Neutrophil (primary cell): ENCODE results near the gene SLC26A6.

Experiments used
- H3K27ac ChIP-seq: fragments of 200-600 bp; sonication (generic); 2 replicates; pipeline ENCODE4 v1.5.1; 2016; ENCODE audit warnings: mild to moderate bottlenecking, moderate library complexity
- H3K27me3 ChIP-seq: fragments of 200-600 bp; sonication (generic); 2 replicates; pipeline ENCODE4 v1.6.0; 2016; ENCODE audit warnings: mild to moderate bottlenecking
- H3K36me3 ChIP-seq: fragments of 200-600 bp; sonication (generic); 2 replicates; pipeline ENCODE4 v1.5.1; 2017
- H3K4me1 ChIP-seq, 2 experiments: fragments of 200-600 bp in 1 of 2; sonication (generic) in 1 of 2; 1 replicate in 1 of 2; 2 replicates in 1 of 2; pipeline versions ENCODE4 v1.5.1 to v1.6.1; 2013 to 2016; ENCODE audit warnings: low read depth in 1 of 2, low read length in 1 of 2, mild to moderate bottlenecking in 1 of 2, moderate library complexity in 1 of 2; ENCODE audit not compliant: control insufficient read depth in 1 of 2, insufficient read depth in 1 of 2
- H3K4me3 ChIP-seq, 2 experiments: fragments of 200-600 bp in 1 of 2; sonication (generic) in 1 of 2; 1 replicate in 1 of 2; 2 replicates in 1 of 2; pipeline ENCODE4 v1.5.1; 2013 to 2016; ENCODE audit warnings: low read depth in 1 of 2, low read length in 1 of 2, mild to moderate bottlenecking in 1 of 2, moderate library complexity in 1 of 2
- H3K9me3 ChIP-seq: fragments of 200-600 bp; sonication (generic); 2 replicates; pipeline ENCODE4 v1.5.1; 2016
- CTCF ChIP-seq: fragments of 200-600 bp; sonication (generic); IDR thresholded peaks from 2 replicates; pipeline ENCODE4 v1.5.1; 2016; ENCODE audit warnings: antibody characterized with exemption

SLC26A6 gene

DNA sequence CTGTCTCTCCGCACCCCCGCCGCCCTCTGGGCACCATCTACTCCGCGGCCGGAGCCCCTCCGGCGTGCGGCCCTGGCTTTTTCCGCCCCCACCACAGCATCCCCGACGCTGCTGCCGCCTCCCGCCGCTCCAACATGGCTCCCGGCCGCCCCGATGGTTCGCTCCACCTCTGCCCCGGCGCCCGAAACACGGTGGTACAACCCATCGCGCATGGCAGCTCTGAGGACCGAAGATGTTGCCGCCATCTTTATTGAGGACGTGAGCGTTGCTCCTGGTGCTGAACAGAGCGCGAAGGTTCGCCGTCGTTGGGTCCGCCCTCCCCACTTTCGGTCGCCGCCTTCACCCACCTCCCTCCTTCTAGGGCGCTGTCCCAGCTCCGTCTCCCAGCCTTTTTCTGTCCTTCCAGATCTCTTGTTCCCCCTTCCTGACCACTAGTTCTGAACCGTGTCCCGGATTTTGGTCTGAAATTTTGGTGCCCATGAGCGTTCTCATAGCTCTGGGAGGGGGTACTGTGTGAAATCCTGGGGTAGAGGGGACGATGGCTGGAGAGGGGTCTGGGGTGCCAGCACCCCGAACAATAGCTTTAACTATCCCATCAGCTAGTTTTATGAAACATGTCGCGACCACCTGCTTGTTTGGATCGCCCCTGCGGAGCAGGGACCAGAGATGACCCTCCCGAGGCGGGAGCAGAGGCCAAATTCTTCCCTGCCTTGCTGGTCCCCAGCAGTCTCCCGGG, 27.7 kb upstream of the SLC26A6 start, which contains the start of gene CELSR3:
TSS of gene CELSR3 (minus strand) at position 134 of the 736 bp plus-strand sequence. CDS start 252 bp downstream, outside the sequence.
- TF ChIP-seq CTCF = no peak
- Histone ChIP-seq H3K4me1 (peaks cover 14 to 21% of the 10 kb centered on the region in 2 experiments), H3K36me3 (no peaks in the 10 kb centered on the region), H3K9me3 (no peaks in the 10 kb centered on the region), H3K4me3 (peak within 1 kb of the TSS; percentile 68 to 73), H3K27ac (no peak within 1 kb of the TSS), H3K27me3 (peaks cover 69% of the 10 kb centered on the region)

GRCh38 chr3:48662145-48662752, 27.0 kb upstream of the SLC26A6 start:
- Histone ChIP-seq H3K36me3 (no peaks in the 10 kb centered on the region), H3K27me3 (peaks cover 75% of the 10 kb centered on the region), H3K9me3 (no peaks in the 10 kb centered on the region), H3K4me1 (peaks cover 15 to 21% of the 10 kb centered on the region in 2 experiments), H3K4me3 (no peak overlapping the region), H3K27ac (no peak overlapping the region)
- no peak for TF ChIP-seq CTCF

- no peak for TF ChIP-seq CTCF
- Histone ChIP-seq H3K9me3 (no peaks in the 10 kb centered on the region), H3K4me3 (peak overlapping the region in 1 of 2 experiments; percentile 28), H3K27ac (no peak overlapping the region), H3K27me3 (peaks cover 82% of the 10 kb centered on the region), H3K4me1 (peaks cover 21 to 25% of the 10 kb centered on the region in 2 experiments), H3K36me3 (no peaks in the 10 kb centered on the region)
Observed at GRCh38 chr3:48661501-48662144, 26.4 kb upstream of the SLC26A6 start.

DNA sequence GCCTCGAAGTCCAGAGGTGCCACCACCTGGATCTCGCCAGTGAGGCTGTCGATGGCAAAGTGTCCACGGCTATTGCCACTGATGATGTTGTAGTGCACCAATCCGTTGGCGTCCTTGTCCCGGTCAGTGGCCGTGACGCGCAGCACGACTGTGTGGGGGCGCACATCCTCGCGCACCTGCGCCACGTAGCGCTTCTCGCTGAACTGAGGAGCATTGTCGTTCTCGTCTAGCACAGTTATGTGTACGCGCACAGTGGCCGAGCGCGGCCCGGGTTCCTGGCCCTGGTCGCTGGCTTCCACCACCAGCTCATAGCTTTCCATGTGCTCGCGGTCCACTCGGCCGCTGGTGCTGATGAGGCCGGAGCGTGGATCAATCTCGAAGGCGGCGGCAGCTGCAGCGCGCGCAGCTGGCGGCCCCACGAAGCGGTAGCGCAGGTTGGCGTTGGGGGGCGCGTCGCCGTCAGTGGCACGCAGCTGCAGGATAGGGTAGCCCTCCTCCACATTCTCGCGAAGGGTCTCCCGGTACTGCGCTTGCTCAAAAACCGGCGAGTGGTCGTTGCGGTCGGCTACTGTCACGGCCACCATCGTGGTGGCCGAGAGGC, 25.6 kb upstream of the SLC26A6 start:
- Histone ChIP-seq H3K4me3 (no peak overlapping the region), H3K27ac (no peak overlapping the region), H3K36me3 (no peaks in the 10 kb centered on the region), H3K9me3 (no peaks in the 10 kb centered on the region), H3K4me1 (peaks cover 26 to 32% of the 10 kb centered on the region in 2 experiments), H3K27me3 (peaks cover 89% of the 10 kb centered on the region)
- TF ChIP-seq CTCF = no peak

GRCh38 chr3:48656841-48657281, 21.6 kb upstream of the SLC26A6 start:
- Histone ChIP-seq H3K27me3 (peaks cover 75% of the 10 kb centered on the region), H3K36me3 (no peaks in the 10 kb centered on the region), H3K27ac (no peak overlapping the region), H3K9me3 (no peaks in the 10 kb centered on the region), H3K4me1 (peaks cover 16 to 24% of the 10 kb centered on the region in 2 experiments), H3K4me3 (peak overlapping the region; percentile 61 to 74)
- TF ChIP-seq CTCF = no peak
